NT2/D1 (cell line): ENCODE data around the gene FCSK.

Experiments used
- DNase-seq: peaks from one replicate; pipeline ENCODE4 v3.0.0-alpha.2; 2011; ENCODE audit warnings: low read depth, low spot score
- H3K27me3 ChIP-seq: 2 replicates; pipeline ENCODE4 v1.6.0; 2011; ENCODE audit warnings: mild to moderate bottlenecking; ENCODE audit not compliant: insufficient read length, insufficient read depth
- H3K36me3 ChIP-seq: 2 replicates; pipeline ENCODE4 v1.6.1; 2011; ENCODE audit warnings: mild to moderate bottlenecking, low read length, mixed read lengths; ENCODE audit not compliant: insufficient read depth, insufficient read length
- H3K4me1 ChIP-seq: 2 replicates; pipeline ENCODE4 v1.5.1; 2011; ENCODE audit not compliant: insufficient read depth, insufficient read length
- H3K4me3 ChIP-seq: 2 replicates; pipeline ENCODE4 v1.5.1; 2011; ENCODE audit warnings: low read depth; ENCODE audit not compliant: insufficient read length
- H3K9ac ChIP-seq: 2 replicates; pipeline ENCODE4 v1.6.0; 2011; ENCODE audit warnings: low read depth; ENCODE audit not compliant: insufficient read length
- H3K9me3 ChIP-seq: 2 replicates; pipeline ENCODE4 v1.5.1; 2011; ENCODE audit warnings: mild to moderate bottlenecking, low read length; ENCODE audit not compliant: insufficient read depth
- SUZ12 ChIP-seq: IDR thresholded peaks from 2 replicates; pipeline ENCODE4 v1.6.1; 2011; ENCODE audit not compliant: insufficient read length, insufficient read depth; ENCODE audit errors: extremely low read depth
- YY1 ChIP-seq: IDR thresholded peaks from 2 replicates; pipeline ENCODE4 v1.6.1; 2011; ENCODE audit not compliant: insufficient read length, insufficient read depth
- ZNF274 ChIP-seq: IDR thresholded peaks from 2 replicates; pipeline ENCODE4 v1.6.1; 2011; ENCODE audit warnings: mild to moderate bottlenecking, low read depth, low read length

Gene FCSK

GRCh38 chr16:70432723-70433457, 21.5 kb upstream of the FCSK start:
- Histone ChIP-seq H3K9ac (peak overlapping the region; percentile 39), H3K4me3 (no peak overlapping the region), H3K36me3 (peaks cover 27% of the 10 kb centered on the region), H3K4me1 (peaks cover 42% of the 10 kb centered on the region), H3K9me3 (no peaks in the 10 kb centered on the region), H3K27me3 (no peaks in the 10 kb centered on the region)
- DNase-seq: no peak
- no peak for TF ChIP-seq YY1

- Histone ChIP-seq H3K4me3 (no peak overlapping the region), H3K36me3 (peaks cover 27% of the 10 kb centered on the region), H3K9ac (peak overlapping the region; percentile 39), H3K4me1 (peaks cover 39% of the 10 kb centered on the region), H3K9me3 (no peaks in the 10 kb centered on the region), H3K27me3 (no peaks in the 10 kb centered on the region)
- no peak for DNase-seq
- no peak for TF ChIP-seq YY1
- TF ChIP-seq SUZ12: no peak
- no peak for TF ChIP-seq ZNF274
Measured at GRCh38 chr16:70433458-70434103, 20.8 kb upstream of the FCSK start.

DNA sequence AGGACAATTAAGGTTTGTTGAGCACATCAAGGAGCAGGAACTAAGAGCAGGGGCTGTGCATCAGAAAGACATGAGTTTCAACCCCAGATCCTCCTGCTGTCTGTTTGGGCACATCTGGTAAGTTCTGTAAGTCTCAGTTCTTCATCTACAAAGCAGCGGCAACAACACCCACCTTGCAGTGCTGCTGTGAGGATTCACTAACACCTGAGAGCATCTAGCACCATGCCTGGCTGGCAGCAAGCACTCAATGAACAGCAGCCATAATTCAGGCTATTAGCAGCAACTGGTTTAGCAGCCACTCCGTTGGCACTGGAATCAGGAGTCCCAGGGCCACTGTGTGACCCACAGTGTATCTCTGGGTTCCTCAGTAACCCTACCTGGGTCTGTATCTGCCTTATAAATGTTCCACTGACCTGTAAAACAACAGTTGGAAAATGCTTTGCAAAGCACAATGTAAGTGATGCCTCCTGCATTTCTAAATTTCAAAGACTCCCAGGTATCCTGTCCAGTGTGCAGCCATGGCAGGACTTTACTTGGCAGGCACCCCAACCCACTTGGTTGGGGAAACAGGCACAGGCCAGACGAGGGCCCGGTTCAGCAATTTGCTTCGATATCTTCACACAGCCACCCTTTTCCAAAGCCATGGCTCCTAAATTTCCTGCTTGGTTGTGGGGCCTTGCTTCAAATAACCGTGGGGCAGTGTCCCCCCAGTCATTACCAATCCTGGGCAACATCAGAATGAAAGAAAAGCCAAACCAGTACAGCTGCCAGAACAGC, 19.7 kb upstream of the FCSK start:
- Histone ChIP-seq H3K4me1 (peaks cover 35% of the 10 kb centered on the region), H3K9me3 (no peaks in the 10 kb centered on the region), H3K36me3 (peaks cover 27% of the 10 kb centered on the region), H3K27me3 (no peaks in the 10 kb centered on the region), H3K4me3 (no peak overlapping the region), H3K9ac (peak overlapping the region; percentile 3)
- TF ChIP-seq ZNF274 (no peak), SUZ12 (no peak), YY1 (no peak)
- DNase-seq: no peak

GRCh38 chr16:70437017-70437581, 17.3 kb upstream of the FCSK start:
- TF ChIP-seq ZNF274 (no peak), YY1 (peak; percentile 9), SUZ12 (no peak)
- peak; percentile 91 for DNase-seq
- Histone ChIP-seq H3K9ac (peak overlapping the region; percentile 99), H3K4me3 (peak overlapping the region; percentile 55), H3K27me3 (no peaks in the 10 kb centered on the region), H3K4me1 (peaks cover 23% of the 10 kb centered on the region), H3K9me3 (no peaks in the 10 kb centered on the region), H3K36me3 (peaks cover 18% of the 10 kb centered on the region)

DNA sequence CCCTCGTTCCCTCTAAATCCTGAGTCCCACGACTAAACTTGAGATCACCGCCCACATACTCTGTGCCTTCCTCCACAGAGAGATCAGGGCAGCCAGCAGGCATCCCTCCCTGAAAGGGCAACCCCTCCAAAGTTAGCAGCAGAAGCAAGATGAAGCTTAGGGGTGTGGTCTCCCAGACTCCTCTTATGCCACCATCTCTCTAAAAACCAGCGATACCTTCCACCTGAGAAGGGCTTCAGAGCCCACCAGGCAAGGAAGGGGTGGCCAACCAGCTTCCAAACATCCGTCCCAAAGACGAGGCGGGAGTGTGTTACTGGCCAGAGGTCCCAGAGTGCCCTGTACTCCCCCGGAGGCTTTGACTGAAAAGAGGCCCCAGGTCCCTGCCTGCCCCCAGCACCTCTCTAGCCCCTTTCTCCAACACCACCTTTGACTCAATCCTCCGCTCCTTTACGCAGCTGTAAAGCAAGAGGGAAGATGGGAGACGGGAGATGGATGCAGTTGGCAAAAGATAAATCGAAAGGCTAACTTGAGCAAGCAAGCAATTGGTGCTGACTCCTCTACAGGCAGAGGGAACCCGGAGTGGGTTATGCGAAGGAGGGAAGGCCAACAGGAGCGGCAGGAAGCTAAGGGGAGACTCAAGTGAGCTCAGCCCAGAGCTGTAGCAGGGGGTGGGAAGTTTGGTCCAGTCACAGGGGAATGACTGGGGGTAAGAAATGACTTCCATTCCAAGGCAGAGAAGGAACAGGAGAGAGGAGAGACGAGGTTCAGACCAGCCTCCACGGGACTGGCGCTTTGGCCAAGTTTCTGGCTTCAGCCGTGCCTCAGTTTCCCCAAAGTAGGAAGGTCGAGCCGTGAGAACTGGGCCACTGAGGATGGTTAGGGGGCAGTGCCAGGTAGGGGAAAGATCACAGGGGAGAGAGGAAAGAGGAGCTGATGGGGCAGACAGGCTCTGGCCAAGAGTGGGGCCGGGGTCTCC, 16.5 kb upstream of the FCSK start:
- Histone ChIP-seq H3K4me3 (peak overlapping the region; percentile 55), H3K36me3 (peaks cover 18% of the 10 kb centered on the region), H3K27me3 (no peaks in the 10 kb centered on the region), H3K9me3 (no peaks in the 10 kb centered on the region), H3K9ac (peak overlapping the region; percentile 99), H3K4me1 (peaks cover 18% of the 10 kb centered on the region)
- TF ChIP-seq ZNF274 (no peak), SUZ12 (no peak), YY1 (no peak)
- no peak for DNase-seq

- no peak for DNase-seq
- Histone ChIP-seq H3K9ac (peak overlapping the region; percentile 99), H3K9me3 (no peaks in the 10 kb centered on the region), H3K27me3 (no peaks in the 10 kb centered on the region), H3K36me3 (peaks cover 15% of the 10 kb centered on the region), H3K4me1 (peaks cover 13% of the 10 kb centered on the region), H3K4me3 (peak overlapping the region; percentile 55)
- TF ChIP-seq ZNF274 (no peak), SUZ12 (no peak), YY1 (no peak)
Measured at GRCh38 chr16:70438585-70438968, 15.8 kb upstream of the FCSK start.
